HG02884 (cell line): ENCODE measurements around the gene MTUS2.

Experiments used
- ATAC-seq: cut with Tn5 transposase; IDR thresholded peaks from one replicate; pipeline ENCODE4 v1.9.1; 2021; ENCODE audit warnings: mild to moderate bottlenecking, moderate library complexity; ENCODE audit not compliant: unreplicated experiment

MTUS2 gene

DNA sequence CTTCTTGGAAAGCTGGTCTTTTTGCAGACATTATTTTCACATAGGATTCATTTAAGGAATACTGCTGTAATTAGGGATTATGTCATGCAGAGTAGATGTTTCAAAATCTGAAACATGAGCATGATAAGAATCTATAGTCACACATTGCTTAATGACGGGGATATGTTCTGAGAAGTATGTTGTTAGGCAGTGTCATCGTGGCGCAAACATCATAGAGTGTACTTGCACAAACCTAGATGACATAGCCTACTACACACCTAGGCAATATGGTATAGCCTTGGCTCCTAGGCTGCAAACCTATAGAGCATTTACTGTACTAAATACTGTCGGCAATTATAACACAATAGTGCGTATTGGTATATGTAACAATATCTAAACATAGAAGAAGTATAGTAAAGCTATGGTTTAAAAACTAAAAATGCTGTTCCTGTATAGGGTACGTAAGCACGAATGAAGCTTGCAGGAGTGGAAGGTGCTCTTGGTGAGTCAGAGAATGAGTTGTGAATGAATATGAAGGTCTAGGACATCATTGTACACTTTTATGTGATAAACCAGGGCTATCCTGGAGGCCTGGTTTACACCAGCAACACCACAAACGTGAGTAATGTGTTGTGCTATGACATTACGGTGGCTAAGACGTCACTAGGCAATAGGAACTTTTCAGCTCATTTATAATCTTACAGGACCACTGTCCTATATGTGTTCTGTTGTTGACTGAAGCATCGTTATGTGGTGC is 283.1 kb downstream of the MTUS2 start:
- ATAC-seq = no peak

DNA sequence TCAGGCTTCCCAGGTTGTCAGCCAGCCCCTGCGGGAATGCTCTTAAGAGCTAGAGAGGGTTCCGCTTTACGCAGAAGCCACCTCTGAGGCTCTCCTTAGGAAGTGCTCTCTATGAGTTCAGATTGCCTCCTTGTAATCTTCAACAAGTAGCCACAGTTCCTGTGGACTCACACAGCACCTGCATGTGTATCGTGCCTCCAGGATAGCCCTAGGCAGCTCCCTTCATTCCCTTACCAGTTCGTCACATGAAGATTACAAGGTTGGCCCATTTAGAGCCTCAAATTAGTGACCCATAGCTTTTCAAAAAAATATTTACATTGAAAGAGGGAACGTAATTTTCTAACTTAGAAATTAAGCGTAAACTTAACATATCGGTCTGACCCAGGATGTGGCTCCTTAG is 284.3 kb downstream of the MTUS2 start:
- no peak for ATAC-seq

DNA sequence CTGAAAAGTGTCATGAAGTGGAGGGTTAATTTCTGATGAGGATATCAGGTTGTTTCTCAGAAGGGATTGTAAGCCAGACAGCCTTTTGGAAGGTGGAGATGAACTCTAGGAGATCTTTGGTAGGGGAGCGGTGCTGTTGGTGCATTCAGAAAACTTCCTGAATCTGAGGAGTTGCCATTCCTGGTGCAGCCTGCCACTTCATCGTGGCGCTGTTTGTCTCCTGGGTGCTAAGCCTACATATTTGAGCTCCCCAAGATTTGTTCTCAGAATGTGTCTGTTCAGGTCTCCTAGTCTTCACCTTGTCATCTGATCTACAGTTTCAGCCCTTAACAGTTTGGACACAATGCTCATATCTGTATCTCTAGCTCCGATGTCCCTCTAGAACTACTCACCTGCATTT is 285.6 kb downstream of the MTUS2 start:
- ATAC-seq = no peak

DNA sequence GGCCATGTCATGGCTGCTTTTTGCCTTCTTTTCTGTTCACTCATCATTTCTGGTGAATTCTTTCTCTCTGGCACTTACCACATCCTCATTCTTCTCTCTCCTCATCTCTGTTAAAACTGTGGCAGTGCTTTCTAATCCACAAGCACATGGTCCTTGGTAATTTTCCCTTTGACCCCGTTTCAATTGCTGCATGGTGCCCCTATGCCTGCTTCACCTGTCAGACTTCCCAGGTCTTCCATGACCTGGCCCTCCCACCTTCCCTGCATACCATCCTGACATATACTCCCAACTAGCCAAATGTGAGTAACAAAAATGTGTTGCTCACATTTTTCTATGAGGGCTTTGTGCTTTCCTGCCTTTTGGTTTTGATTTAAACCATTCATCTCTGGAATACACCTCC is 286.5 kb downstream of the MTUS2 start:
- no peak for ATAC-seq

DNA sequence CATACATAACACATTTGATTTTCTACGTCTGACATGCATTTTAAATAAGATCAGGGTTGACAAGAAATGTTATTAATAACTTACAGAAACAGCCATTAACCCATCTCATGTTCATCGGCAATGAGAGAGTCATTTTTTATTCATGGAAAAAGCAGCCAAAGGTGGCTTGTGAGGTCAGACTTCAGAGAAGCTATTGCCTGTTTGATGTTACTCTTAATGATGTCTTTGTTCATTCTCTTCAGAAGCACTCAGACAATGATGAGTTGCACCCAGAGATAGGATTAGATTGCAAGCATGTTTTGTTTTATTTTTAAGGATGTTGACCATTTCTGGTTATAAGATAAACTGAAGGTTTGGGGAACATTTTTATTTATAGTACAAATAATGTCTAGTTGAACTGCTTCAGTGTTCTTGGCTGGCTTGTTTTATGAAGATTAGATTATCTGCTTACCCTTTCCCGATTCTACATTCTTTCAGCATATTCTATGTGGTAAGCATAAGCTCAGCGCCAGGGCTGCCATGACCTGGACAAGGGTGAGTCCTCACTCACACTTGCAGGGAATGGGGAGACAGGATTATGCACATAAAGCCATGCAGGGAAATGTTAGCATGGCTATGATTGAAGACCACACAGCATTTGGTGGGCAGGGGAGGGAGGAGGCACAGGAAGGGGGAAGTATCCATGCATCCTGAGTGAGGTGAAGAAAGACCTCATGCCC is 288.1 kb downstream of the MTUS2 start:
- no peak for ATAC-seq

DNA sequence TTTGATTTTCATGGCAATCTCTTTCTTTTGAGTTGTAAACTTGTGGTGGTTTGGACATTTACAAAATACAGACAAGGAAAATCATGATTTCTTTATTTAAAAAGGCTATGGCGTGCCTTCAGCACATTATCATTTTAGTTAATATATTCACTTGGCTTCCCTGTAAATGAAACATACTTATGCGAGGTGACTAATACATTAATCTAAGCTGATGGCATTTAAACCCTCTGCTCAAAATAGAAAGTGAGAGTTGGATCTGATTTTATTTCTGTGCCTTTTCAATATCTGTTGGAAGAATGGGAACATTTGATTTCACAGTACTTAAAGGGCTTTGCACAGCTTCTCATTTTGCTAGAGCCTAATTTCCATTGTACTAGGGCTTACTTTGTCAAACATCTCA is 289.8 kb downstream of the MTUS2 start:
- no peak for ATAC-seq

DNA sequence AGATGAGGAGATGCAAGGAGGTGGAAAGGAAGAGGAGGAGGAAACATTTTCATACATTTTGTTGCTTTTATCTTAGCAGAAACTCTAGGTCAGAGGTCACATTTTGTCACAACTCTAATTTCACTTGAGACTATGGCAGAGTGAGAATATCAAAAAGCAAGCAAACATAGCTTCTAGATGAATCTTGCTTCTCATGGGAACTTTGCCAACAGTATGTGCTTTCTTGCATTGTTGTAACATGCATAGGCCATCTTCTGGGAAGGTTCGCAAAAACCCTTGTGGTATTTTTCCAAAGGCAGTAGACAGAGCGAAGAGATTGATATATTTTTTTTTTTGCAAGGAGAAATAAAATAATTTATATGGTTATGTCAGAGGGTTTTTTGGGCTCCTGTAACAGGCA is 291.3 kb downstream of the MTUS2 start:
- ATAC-seq = no peak

DNA sequence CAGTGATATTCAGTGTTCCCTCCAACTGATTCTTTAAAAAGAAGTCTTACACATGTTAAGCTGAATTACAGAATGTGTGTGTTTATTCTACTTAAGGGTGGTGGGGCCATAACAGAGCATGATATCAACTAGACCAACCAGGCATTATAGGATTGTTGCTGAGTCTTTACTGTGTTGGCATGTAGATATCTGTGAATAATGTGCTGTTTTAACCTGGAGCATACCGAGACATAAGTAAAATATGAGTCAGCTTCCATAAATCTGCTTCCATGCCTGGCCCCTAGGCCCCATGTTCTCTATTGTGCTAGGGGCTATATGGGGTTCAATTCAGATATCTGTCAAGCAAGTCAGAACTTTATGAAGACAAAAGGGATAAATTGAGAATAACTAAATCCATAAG is 295.7 kb downstream of the MTUS2 start:
- ATAC-seq = no peak

DNA sequence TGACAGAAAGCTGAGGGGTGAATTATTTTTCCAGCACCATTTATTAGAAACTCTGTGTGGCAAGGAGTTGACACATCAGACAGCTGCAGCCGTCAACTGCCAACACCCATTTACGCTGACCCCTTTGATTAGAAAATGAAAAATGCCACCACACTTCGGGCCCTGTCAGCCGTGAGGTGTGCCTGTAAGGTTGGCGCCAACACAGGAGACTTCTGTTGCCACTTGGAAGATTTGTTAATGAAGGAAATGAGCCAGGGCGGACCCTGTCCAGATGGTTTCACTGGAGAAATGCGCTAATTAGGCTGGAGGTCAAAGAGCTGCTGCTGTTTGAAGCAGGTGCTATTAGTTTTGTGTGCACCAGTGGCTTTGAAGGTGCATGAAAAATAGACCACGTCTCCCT is 297.5 kb downstream of the MTUS2 start:
- no peak for ATAC-seq

DNA sequence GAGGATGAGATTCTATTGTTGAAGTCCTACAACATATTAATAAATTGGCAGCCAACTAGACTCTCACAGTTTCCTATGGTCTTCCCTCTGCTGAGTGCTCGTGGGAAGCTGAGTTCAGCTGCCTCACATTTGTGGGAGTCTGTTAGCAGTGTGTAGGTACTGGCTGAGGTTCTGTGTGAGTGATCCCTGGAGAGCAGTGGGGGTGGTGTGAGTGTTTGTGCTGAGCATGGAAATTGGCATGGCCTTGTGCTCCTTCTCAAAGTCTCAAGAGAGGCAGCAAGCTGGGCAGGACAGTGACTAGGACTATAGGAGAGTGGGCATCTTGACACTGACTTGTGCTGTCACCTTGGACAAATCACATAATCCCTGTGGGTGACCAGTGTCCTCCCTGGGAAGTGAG is 298.3 kb downstream of the MTUS2 start:
- no peak for ATAC-seq

DNA sequence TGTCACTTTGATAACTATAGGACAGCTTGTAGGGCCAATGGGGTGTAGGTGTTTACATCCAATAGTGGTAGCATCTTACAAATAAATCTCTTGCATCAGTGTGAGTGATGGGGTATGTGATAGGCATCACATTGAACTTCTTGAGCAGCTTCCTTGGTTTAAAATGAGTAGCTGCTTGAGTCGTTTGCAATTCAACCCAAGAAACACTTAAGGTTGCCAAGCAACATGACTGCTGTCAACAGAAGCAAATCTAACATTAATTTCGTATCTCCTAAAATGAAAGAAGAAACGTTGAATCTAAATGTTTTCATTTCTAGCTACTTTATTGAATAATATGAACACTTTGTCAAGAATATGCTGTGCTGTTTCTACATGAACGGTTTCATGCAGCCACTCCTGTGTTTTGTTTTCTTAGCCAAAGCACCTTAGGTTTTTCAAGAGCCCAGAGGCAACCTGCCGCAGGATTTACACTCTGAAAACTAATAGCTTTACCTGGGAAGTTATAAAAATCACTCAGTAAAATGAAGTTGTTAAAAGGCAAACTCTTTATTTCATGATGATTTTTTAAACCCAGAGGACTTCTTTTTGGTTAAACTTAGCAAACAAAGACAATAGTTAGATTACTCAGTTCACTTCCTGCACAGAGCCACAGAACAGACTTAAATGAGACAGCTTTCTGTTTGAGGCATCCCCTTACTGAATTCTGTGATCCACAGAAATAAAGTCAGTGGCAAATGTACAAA is 305.2 kb downstream of the MTUS2 start:
- ATAC-seq = peak; percentile 81

DNA sequence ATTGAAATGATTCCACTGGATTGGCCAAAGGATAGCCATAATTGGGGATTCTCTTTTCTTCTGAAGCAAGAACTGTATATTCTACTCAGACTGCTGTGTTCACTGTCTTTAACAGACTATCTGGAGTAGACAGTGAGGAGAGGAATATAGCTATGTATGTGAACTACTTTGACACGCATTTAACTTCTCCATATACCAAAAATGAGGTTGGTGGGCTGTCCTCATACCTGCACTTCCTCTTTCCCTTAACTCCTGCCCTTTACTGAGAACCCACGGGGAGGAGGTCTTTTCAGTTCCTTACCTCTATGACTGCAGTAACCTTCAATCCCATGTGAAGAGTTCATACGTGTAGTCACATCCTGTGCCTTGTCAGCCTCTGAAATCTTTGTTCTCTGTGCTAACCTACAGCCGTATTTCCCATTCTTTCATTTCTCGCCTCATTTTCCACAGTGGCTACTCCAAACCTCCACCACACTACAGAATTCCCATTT is 305.8 kb downstream of the MTUS2 start:
- ATAC-seq = peak; percentile 67

DNA sequence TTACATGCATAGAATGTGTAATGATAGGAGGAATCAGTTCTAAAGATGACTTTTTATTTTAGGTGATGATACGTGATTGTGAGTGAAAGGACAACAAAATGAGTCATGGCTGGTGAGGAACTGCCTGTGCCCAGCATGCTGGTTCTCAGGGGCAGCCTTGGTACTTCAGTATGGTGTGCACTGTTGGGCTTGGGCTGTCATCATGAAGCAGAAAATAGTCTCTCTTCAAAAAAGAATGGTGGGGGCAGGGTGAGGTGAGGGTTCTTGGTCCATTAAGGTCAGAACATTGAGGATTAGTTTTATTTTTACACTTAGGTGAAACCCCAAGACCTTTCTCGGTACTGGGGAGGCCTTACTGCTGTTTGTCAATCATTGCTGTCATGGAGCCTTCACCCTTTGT is 309.5 kb downstream of the MTUS2 start:
- no peak for ATAC-seq

DNA sequence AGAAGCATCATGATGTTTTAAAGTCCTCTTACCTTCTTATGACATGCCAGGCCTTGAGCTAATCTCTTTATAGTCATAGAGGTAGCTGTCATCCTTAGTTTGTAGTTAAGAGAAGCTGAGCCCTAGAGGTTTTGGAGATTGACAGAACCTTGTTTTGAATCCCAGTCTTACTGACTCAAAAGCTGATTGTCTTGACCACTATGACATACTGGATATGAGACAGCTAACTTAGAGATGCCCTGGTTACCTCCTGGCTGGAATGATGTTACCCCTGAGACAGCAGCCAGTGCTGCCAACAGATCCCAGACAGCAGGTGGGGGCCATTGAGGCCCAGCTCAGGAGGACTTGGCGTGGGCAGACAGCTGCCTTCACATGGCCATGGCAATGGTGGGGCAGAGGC is 311.0 kb downstream of the MTUS2 start:
- ATAC-seq = no peak

DNA sequence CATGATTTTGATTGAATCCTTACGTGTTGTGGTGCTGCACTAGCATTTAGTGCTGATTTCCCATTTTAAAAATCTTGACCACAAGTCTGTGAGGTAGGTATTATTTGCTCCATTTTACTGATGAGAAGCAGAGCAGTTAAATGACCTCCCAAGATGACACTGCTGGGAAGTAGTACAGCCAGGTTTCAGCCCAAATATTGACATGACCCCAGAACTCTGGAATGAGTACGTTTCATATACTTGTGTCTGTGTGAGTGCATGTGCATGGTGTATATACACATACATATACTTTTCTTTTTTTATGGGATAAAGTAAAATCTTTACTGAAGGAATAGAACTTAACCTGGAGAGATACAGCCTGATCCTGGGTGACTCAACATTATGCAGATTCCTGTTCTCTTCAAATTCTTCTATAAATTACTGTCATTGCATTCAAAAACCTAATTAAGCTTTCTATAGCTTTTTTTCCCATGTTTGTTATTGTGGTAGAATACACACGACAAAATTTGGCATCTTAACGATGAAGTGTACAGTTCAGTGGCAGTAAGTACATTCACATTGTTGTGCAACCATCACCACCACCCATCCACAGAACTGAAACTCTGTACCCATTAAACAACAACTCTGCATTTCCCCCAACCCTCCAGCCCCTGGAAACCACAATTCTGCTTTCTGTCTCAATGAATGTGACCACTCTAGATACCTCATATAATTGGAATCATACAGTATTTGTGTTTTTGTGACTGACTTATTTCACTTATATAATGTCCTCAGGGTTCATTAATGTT is 311.9 kb downstream of the MTUS2 start:
- no peak for ATAC-seq

DNA sequence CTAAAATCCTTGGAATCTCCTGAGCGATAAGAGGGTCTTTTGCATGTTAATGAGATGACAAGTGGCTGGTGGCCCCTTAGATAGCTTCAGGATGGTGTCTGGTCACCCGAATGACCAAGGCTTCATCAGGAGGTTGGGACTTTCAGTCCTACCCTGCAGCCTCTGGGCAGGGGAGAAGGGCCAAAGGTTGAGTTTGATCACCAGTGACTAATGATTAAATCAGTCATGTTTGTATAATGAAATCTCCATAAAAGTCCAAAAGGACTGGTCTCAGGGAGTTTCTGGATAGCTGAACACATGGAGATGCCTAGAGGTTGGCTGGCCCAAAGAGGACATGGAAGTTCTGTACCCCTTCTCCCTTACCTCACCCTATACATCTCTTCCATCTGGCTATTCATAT is 316.2 kb downstream of the MTUS2 start:
- no peak for ATAC-seq

DNA sequence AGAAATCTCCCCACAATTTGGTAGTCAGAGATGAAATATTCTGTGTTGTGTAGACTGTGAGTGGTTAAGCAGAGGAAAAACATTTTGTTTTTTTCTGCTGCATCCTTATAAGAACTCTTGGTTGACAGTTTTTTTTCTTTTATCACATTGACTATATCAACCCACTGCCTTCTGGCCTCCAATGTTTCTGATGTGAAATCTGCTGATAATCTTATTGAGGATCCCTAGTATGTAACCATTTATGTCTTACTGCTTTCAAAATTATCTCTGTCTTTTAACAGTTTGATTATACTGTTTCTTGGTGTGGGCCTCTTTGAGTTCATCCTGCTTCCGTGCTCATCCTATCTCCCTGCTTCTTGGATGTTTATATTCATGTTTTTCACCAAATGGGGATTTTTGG is 316.9 kb downstream of the MTUS2 start:
- no peak for ATAC-seq

DNA sequence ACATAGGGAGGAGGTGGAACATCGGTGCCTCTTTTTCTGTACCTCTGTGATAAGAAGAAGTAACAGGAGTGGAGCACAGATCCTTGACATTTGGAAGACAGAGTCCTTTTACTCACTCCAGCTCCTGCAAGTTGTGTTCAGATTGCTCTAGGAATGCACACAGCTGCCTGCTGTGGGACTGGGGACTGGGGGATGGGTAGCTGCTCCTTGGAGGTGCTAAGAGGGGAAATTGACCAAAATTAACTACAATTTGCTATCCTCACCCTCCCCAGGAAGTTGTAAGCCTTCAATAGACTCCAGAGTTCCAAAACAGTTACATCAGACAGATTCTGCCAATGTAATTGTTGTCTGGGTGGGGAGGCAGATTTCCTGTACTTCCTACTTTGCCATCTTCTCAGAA is 317.9 kb downstream of the MTUS2 start:
- no peak for ATAC-seq

DNA sequence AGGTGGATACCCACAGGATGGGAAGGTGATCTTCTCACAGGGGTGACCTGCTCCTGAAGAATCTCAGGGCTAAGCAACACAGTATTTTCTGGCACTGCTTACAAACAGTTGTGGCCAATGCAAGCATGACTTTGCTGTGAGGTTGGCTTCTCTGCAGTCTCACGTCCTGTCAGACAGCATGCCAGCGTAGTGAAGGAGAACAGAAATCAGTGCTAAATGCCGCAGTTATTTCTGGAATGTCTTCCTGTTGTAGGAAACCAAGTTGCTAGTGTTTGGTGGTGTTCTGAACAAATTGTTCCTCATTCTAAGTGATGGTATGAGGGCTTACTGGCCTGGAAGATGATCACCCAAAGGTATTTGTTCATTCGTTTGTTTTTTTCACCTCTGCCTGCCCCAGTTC is 320.1 kb downstream of the MTUS2 start:
- no peak for ATAC-seq

DNA sequence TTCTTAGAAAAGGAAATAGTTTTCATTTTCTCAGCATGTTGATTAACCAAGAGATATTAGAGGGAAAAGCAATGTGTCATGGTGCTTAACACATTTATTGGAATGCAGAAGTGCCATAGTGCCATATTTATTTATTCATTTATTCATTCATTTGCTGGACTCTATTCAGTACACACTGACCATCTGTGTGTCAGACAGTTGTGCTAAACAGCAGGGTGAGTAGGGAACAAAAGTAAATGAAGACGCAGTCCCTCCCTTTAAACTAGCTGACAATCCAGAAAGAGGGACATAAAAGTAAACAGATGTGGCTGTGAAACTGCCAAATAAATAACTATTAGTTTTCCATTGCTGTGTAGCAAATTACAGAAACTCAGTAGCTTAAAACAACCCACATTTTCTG is 323.7 kb downstream of the MTUS2 start:
- no peak for ATAC-seq

DNA sequence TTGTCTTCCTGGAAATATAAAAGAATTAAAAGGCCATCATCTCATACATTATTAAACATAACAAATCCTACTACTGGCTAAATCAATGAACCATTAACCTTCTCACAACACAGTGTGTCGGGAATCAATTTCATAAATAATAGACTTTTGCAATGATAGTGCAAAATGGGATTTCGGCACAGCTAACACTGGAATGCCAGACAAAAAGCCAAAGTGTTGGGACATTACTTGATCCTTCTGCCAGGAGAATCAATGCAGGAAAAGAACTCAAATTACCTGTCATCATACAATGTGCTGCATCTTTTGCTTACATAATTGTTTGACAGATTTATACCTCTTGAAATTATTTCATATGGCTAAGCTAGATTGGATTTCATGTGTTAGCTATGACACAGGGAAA is 334.3 kb downstream of the MTUS2 start:
- no peak for ATAC-seq
